Measurements from ENCODE around the gene CDH11. TPM values are rescaled to one million over a fixed set of nuclear protein-coding genes. Genes with fewer than 3 reads are reported as not detected.

CDH11 gene
- total RNA-seq, 1 donor from 2014 or later: 42.6 TPM

DNA sequence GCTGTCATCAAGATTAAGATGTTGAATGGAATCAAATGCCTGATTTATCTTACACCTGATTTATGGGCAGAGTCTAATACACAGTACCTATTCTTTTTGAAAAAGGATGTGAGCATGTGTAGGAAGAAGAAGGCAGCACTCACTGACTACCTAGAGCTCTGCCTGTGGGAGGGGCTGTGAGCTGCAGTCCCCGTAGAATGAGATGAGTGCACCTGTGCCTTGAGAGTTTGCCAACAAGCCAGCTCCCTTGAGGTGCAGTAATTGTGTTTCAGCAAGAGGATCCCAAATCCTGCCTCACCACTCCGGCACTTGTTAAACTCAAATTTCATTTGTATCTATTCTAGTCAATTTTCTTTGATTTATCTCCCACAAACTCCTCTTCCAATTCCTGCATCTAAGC, 46.0 kb downstream of the CDH11 start:
- Mint-ChIP-seq H3K27ac (ENCODE audit: unreplicated experiment) (no peak overlapping the region), H3K4me3 (ENCODE audit: unreplicated experiment) (no peak overlapping the region), H3K36me3 (ENCODE audit: low read depth, unreplicated experiment) (peaks cover 5% of the 10 kb centered on the region), H3K9me3 (ENCODE audit: unreplicated experiment) (no peaks in the 10 kb centered on the region), H3K4me1 (ENCODE audit: unreplicated experiment) (no peaks in the 10 kb centered on the region), H3K27me3 (ENCODE audit: unreplicated experiment) (peaks cover 1% of the 10 kb centered on the region)
- TF ChIP-seq, protein P1, sequence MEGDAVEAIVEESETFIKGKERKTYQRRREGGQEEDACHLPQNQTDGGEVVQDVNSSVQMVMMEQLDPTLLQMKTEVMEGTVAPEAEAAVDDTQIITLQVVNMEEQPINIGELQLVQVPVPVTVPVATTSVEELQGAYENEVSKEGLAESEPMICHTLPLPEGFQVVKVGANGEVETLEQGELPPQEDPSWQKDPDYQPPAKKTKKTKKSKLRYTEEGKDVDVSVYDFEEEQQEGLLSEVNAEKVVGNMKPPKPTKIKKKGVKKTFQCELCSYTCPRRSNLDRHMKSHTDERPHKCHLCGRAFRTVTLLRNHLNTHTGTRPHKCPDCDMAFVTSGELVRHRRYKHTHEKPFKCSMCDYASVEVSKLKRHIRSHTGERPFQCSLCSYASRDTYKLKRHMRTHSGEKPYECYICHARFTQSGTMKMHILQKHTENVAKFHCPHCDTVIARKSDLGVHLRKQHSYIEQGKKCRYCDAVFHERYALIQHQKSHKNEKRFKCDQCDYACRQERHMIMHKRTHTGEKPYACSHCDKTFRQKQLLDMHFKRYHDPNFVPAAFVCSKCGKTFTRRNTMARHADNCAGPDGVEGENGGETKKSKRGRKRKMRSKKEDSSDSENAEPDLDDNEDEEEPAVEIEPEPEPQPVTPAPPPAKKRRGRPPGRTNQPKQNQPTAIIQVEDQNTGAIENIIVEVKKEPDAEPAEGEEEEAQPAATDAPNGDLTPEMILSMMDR (IDR thresholded peaks at IDR 0.05; ENCODE audit: unreplicated experiment): no peak
- no peak for DNase-seq (ENCODE audit: low spot score)

DNA sequence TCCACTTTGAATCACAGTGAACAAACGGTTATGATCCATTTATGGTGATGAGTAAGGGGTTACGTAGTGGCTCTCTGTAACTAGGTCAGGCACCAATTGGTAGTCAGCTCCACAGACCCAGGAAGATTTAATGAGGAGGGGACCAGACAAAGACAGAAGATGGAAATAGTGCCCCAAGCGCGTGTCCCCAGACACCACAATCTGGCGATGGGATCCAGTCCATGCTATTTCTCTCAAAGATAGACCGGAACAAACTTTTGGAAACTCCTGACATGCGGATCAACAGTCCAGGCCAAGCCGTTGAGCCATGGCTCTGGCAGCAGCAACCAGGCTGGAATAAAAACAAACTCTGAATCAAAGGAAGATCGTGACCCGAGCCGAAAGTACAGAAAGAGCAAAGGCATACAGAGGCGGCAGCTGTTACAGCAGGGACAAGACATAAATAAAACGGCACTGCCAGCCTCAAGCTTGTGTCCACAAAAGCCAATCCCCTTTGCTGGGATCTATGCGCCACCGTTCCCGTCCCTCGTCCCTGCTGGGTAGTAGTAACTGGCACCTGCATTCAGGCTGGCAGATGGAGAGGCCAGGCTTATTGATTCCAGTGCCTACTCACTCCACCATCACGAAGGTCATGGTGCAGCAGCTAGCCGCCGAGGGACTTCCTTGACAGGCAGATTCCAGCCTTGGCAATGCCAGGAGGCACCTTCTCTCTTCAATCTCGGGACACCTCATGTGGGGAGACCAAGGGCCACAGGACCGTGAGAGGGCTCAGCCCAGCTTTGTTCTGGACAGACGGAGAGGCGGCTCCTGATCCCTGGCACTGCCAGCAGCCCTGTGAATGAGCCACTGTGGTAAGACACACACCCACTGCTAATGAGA, 50.2 kb downstream of the CDH11 start:
- TF ChIP-seq, protein P1 (IDR thresholded peaks at IDR 0.05; ENCODE audit: unreplicated experiment): no peak
- no peak for DNase-seq (ENCODE audit: low spot score)
- peaks cover 1% of the 10 kb centered on the region for H3K27me3 Mint-ChIP-seq (ENCODE audit: unreplicated experiment)
- H3K9me3 Mint-ChIP-seq (ENCODE audit: unreplicated experiment): no peaks in the 10 kb centered on the region
- H3K4me1 Mint-ChIP-seq (ENCODE audit: unreplicated experiment): peaks cover 2% of the 10 kb centered on the region
- no peak overlapping the region for H3K4me3 Mint-ChIP-seq (ENCODE audit: unreplicated experiment)
- peaks cover 5% of the 10 kb centered on the region for H3K36me3 Mint-ChIP-seq (ENCODE audit: low read depth, unreplicated experiment)
- no peak overlapping the region for H3K27ac Mint-ChIP-seq (ENCODE audit: unreplicated experiment)

DNA sequence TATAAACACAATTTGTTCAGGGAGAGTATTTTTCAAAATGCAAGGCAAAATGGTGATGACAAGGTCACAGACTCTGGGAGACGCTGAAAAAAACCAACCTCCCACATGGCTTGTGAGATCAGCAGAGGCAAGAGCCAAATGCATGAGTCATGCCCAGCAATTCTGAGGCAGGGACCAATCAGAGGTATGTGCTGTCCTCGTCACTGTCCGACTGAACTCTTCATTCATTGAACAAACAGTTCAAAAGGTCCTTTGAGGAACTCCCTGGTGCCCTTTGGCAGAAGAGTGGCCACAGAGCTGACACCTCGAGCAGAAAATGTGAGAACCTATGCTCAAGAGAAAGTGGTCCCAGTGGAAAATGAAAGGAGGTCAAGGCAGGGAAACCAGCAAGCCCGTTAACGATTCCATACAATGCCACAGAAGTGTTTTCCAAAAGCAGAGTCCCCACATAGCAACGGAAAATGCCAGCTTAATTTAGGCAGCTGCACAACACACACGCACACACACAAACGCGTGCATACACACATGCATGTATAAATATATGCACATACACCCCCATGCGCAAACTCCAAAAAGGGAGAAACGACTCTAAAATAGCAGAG, 50.9 kb downstream of the CDH11 start:
- no peak for DNase-seq (ENCODE audit: low spot score)
- Mint-ChIP-seq H3K27me3 (ENCODE audit: unreplicated experiment) (peaks cover 1% of the 10 kb centered on the region), H3K4me1 (ENCODE audit: unreplicated experiment) (peaks cover 2% of the 10 kb centered on the region), H3K9me3 (ENCODE audit: unreplicated experiment) (no peaks in the 10 kb centered on the region), H3K4me3 (ENCODE audit: unreplicated experiment) (no peak overlapping the region), H3K27ac (ENCODE audit: unreplicated experiment) (no peak overlapping the region), H3K36me3 (ENCODE audit: low read depth, unreplicated experiment) (peaks cover 8% of the 10 kb centered on the region)
- TF ChIP-seq, protein P1 (IDR thresholded peaks at IDR 0.05; ENCODE audit: unreplicated experiment): no peak

DNA sequence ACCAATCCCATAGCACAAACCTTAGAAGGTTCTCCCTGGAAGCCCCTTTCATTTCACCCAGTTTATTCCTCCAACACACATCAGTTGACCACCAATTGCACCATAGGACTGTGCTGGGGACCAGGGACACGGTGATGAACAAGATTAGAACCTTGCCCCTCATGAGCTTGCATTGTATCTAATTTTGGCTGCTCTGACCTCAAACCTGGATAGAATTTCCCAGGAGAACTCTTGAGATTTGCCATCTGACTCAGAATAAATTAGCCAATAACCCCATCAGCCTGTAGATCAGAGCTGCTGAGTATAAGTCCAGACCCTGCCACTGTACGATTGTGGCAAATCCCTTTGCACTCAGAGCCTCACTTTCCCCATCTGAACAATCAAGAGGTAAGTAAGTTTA, 52.1 kb downstream of the CDH11 start:
- TF ChIP-seq, protein P1 (IDR thresholded peaks at IDR 0.05; ENCODE audit: unreplicated experiment): no peak
- Mint-ChIP-seq H3K4me3 (ENCODE audit: unreplicated experiment) (no peak overlapping the region), H3K27me3 (ENCODE audit: unreplicated experiment) (peaks cover 1% of the 10 kb centered on the region), H3K36me3 (ENCODE audit: low read depth, unreplicated experiment) (peaks cover 8% of the 10 kb centered on the region), H3K27ac (ENCODE audit: unreplicated experiment) (no peak overlapping the region), H3K4me1 (ENCODE audit: unreplicated experiment) (peaks cover 2% of the 10 kb centered on the region), H3K9me3 (ENCODE audit: unreplicated experiment) (no peaks in the 10 kb centered on the region)
- DNase-seq (ENCODE audit: low spot score): no peak

DNA sequence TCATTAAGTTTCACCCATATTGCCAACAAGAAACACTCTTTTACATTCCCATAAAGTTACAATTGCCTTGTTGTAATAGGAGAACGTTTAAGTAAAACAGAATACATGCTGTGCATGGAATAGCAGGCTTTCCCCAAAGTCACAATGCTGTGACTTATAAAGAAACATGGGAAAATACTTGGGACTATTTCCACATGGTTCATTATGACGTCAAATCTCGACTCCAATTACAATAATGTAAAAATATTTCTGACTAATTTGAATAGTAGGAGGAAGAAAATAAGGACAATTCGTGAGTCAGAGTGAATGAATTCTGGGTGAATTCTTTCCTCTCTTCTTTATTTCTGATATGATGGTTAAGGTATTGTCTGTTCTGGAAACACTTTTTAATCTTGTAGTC, 52.8 kb downstream of the CDH11 start:
- peaks cover 8% of the 10 kb centered on the region for H3K36me3 Mint-ChIP-seq (ENCODE audit: low read depth, unreplicated experiment)
- no peaks in the 10 kb centered on the region for H3K27me3 Mint-ChIP-seq (ENCODE audit: unreplicated experiment)
- TF ChIP-seq, protein P1 (IDR thresholded peaks at IDR 0.05; ENCODE audit: unreplicated experiment): no peak
- H3K9me3 Mint-ChIP-seq (ENCODE audit: unreplicated experiment): no peaks in the 10 kb centered on the region
- H3K27ac Mint-ChIP-seq (ENCODE audit: unreplicated experiment): no peak overlapping the region
- H3K4me1 Mint-ChIP-seq (ENCODE audit: unreplicated experiment): peaks cover 2% of the 10 kb centered on the region
- no peak for DNase-seq (ENCODE audit: low spot score)
- H3K4me3 Mint-ChIP-seq (ENCODE audit: unreplicated experiment): no peak overlapping the region

Measured in endothelial cell (in vitro differentiated cells).